IPS-20b (cell line): ENCODE measurements around the gene TNIK.

Experiments
- H3K27ac ChIP-seq: one replicate; pipeline ENCODE4 v1.5.1; 2013; ENCODE audit warnings: low read length
- H3K27me3 ChIP-seq: 2 replicates; pipeline ENCODE4 v1.6.1; 2013; ENCODE audit warnings: mild to moderate bottlenecking, low read length, inconsistent platforms; ENCODE audit not compliant: insufficient read depth
- H3K36me3 ChIP-seq: 2 replicates; pipeline ENCODE4 v1.6.1; 2013; ENCODE audit warnings: low read depth, mild to moderate bottlenecking, inconsistent platforms, low read length, moderate library complexity; ENCODE audit not compliant: insufficient read depth
- H3K4me1 ChIP-seq: 2 replicates; pipeline ENCODE4 v1.6.1; 2013; ENCODE audit warnings: mild to moderate bottlenecking, control low read depth, inconsistent platforms, low read length, moderate library complexity; ENCODE audit not compliant: insufficient read depth
- H3K4me3 ChIP-seq: 2 replicates; pipeline ENCODE4 v1.5.1; 2013; ENCODE audit warnings: mild to moderate bottlenecking, low read length, inconsistent platforms
- H3K9ac ChIP-seq: 2 replicates; pipeline ENCODE4 v1.6.1; 2013; ENCODE audit warnings: low read depth, mild to moderate bottlenecking, inconsistent platforms, low read length, moderate library complexity
- H3K9me3 ChIP-seq: 2 replicates; pipeline ENCODE4 v1.6.1; 2013; ENCODE audit warnings: mild to moderate bottlenecking, low read depth, low read length, inconsistent platforms; ENCODE audit not compliant: insufficient read depth

TNIK gene

DNA sequence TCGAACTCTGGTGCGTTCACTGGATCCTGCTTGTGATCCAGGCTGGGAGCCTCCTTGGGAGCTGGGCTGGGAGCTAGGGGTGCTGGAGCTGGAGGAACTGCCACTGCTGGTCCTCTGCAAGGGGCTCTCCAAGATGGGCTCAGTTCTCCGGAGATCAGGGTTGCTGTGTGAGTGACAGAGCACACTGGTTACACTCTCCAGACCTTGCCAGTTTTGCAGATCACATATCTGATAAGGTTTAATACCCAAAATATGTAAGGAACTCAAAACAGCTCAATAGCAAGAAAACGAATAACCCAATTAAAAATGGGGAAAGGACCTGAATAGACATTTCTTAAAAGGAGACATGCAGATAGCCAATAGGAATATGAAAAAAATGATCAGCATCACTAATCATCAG, 349.5 kb downstream of the TNIK start:
- Histone ChIP-seq H3K9me3 (no peaks in the 10 kb centered on the region), H3K27me3 (no peaks in the 10 kb centered on the region), H3K27ac (no peak overlapping the region), H3K36me3 (peaks cover 44% of the 10 kb centered on the region; the same call in 1 of the 2 replicates), H3K4me3 (no peak overlapping the region), H3K4me1 (no peaks in the 10 kb centered on the region), H3K9ac (no peak overlapping the region)

DNA sequence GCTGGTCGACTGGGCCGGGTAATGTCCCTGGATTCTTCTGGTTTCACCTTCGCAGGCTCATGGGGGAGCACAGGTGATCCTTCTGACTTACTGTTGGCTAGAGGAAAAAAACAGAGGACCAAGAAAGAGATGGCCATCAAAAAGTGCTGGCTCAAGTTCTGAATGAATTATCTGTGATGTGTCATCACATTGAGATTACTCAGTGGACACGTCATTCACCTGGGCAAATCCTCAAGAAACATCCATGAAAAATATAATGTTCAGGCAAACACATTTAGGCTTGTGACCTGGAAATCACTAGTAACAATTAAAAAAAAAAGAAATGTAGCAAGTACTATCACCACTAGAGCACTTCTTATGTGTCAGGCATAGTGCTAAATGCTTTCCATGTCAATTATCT, 352.1 kb downstream of the TNIK start:
- no peaks in the 10 kb centered on the region for H3K27me3 ChIP-seq
- no peak overlapping the region for H3K27ac ChIP-seq
- H3K4me3 ChIP-seq: no peak overlapping the region

DNA sequence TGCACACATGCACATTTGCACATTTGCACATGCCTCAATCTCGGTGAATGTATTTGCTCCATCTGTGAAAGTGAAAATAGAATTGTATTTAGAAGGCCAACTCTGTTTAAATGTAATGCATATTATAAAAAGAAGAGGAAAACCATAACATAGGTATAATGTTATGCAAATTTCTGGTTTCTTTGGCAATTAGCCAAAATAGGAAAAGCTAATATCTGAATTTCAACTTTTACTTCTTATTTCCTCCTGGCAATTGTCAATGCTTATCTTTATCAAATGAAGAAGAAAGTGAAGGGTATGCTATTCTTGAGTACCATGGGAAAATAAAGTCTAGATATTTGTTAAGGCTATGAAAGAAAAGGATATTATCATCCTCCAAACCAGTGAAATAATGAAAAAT, 357.0 kb downstream of the TNIK start:
- no peaks in the 10 kb centered on the region for H3K4me1 ChIP-seq
- H3K36me3 ChIP-seq: peaks cover 36% of the 10 kb centered on the region; the same call in 1 of the 2 replicates
- no peak overlapping the region for H3K27ac ChIP-seq
- no peaks in the 10 kb centered on the region for H3K9me3 ChIP-seq
- no peaks in the 10 kb centered on the region for H3K27me3 ChIP-seq
- no peak overlapping the region for H3K9ac ChIP-seq
- H3K4me3 ChIP-seq: no peak overlapping the region

More for the DNA sequence above, 352.1 kb downstream of the TNIK start:
- Histone ChIP-seq H3K36me3 (peaks cover 40% of the 10 kb centered on the region; the same call in 1 of the 2 replicates), H3K9me3 (no peaks in the 10 kb centered on the region), H3K4me1 (no peaks in the 10 kb centered on the region), H3K9ac (no peak overlapping the region)

DNA sequence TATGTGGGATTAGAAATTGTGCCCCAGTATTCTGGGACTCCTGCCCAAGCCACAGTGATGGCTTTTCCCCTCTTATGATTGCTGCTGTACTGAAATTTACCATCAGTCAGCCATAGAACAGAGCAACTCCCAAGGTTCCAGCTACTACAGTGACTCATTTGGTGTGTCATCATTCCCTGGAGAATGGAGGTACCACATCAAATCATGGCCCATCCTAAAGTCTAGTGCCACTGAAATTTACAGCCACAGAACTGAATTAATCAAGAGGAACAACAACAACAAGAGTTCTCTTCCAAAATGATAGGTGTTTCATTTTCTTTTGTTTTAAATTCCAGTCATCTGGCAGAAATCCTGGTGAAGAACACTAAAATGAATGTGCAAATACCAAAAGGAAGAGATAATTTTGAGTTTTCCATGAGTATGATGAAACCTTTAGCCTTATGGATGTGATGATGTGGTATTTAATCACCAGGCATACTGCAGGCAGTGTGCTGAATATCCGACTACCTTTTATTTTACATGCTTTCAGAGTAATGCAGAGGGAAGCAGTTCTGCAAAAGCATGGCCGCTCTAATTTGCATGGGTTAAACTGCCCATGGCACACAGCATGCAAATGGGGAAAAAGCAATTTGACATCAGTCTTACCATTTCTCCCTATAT, 358.1 kb downstream of the TNIK start:
- Histone ChIP-seq H3K27me3 (no peaks in the 10 kb centered on the region), H3K36me3 (peaks cover 26% of the 10 kb centered on the region; the same call in 1 of the 2 replicates), H3K4me1 (no peaks in the 10 kb centered on the region), H3K9me3 (no peaks in the 10 kb centered on the region), H3K27ac (no peak overlapping the region), H3K4me3 (no peak overlapping the region), H3K9ac (no peak overlapping the region)

DNA sequence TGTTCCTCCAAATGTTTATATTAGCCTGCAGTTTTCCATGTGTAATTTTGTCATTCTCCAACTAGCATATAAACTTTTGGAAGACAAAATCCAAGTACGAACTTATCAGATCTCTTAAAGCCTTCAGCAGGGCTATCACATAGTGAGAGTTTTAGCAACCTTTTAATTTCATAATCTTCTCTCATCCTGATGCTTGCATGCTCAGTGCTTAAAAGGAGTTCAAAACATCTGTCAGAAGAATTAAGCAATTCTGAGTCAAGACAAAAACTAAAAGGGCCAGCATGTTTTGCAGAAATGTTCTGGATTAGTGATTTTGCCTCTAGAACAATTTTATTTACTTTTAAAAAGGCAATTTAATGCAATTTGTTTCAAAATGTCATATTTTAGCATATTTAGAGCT, 360.3 kb downstream of the TNIK start:
- H3K9me3 ChIP-seq: no peaks in the 10 kb centered on the region
- no peak overlapping the region for H3K4me3 ChIP-seq
- H3K9ac ChIP-seq: no peak overlapping the region
- no peak overlapping the region for H3K27ac ChIP-seq
- H3K27me3 ChIP-seq: no peaks in the 10 kb centered on the region
- H3K4me1 ChIP-seq: no peaks in the 10 kb centered on the region
- peaks cover 16% of the 10 kb centered on the region; the same call in 1 of the 2 replicates for H3K36me3 ChIP-seq

DNA sequence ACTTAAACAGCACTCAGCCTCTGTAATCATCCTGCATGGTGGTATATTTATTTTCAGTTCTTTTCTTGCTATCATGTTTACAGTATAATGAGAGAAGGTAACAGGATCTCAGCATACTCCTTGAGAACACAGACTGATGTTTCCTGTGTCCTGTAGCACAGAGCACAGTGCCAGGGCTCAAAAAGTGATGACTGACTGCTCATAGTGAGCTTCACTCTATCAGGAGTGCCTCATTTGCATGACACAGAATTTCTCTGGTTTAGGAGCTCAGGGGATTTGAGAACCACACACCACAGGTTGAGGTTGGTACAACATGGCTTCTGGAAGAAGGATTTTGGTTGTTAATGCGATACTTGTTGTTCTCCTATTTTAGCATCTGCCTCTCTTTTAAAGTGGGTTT, 365.1 kb downstream of the TNIK start:
- Histone ChIP-seq H3K9ac (no peak overlapping the region), H3K4me1 (no peaks in the 10 kb centered on the region; the same call in 1 of the 2 replicates), H3K36me3 (peaks cover 8% of the 10 kb centered on the region; the same call in 1 of the 2 replicates)

DNA sequence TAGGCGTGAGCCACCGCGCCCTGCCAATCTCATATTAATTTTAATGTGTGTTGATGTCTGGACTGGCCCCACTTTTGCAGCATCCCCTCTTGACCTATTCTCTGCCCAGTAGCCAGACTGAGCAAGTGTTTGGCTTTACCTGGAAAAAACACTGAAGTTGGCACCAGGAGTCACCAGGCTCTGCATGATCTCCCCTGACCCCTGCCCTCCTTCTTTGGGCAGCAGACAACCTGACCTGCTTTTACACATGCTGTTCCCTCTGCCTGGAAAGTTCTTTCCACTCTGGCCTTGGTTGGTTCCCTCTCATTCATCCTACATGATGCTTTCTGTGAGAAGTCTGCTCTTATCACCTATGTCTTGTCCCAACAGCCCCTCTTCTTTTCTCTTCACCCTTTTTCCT, 365.8 kb downstream of the TNIK start:
- no peak overlapping the region for H3K27ac ChIP-seq
- H3K9me3 ChIP-seq: no peaks in the 10 kb centered on the region
- H3K4me3 ChIP-seq: no peak overlapping the region
- H3K4me1 ChIP-seq: no peaks in the 10 kb centered on the region; the same call in 1 of the 2 replicates
- peaks cover 9% of the 10 kb centered on the region; the same call in 1 of the 2 replicates for H3K36me3 ChIP-seq
- no peaks in the 10 kb centered on the region for H3K27me3 ChIP-seq
- no peak overlapping the region for H3K9ac ChIP-seq

More for the DNA sequence above, 365.1 kb downstream of the TNIK start:
- no peaks in the 10 kb centered on the region for H3K27me3 ChIP-seq
- no peak overlapping the region for H3K27ac ChIP-seq
- no peaks in the 10 kb centered on the region for H3K9me3 ChIP-seq
- no peak overlapping the region for H3K4me3 ChIP-seq

DNA sequence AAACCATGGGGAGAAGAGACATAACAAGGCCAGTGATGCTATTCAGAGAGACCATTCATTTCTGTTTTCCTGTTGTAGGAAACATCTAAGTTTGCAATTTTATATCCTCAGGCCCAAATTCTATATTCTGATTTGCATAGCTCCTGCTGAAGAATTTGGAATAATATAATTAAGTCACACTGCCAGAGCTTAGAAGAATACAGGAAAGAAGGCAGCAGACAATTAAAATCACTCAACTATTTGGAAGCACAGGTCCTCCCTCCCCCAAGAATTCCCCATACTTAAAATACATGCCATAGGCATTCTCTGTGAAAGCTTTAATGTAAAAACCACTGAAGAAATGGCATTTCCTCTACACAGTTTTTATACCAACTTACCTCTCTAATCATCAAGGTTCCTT, 366.7 kb downstream of the TNIK start:
- no peaks in the 10 kb centered on the region; the same call in 1 of the 2 replicates for H3K4me1 ChIP-seq
- peaks cover 9% of the 10 kb centered on the region; the same call in 1 of the 2 replicates for H3K36me3 ChIP-seq
- H3K9me3 ChIP-seq: no peaks in the 10 kb centered on the region
- no peak overlapping the region for H3K27ac ChIP-seq
- H3K4me3 ChIP-seq: no peak overlapping the region
- no peak overlapping the region for H3K9ac ChIP-seq
- no peaks in the 10 kb centered on the region for H3K27me3 ChIP-seq

DNA sequence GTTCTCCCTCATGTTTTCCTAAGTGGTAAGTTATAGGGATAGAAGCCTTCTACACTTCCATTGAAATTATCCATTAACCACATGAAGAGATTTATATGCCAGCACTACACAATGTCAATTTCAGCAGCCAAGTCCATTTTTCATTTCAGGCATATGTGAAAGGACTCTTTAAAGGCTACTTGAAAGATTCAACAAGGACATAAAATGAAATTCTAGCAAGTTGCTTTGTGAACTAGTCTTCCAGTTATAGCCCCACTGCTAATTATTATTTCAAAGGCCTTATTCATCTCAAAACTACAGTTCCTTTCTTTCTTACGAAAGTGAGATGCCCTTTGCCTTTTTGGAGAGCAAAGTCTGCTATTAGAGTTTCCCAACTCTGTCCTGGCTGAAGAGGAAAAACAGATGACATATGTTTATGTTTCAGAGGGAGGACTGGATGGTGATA, 367.7 kb downstream of the TNIK start:
- Histone ChIP-seq H3K4me3 (no peak overlapping the region), H3K9ac (no peak overlapping the region), H3K9me3 (no peaks in the 10 kb centered on the region), H3K4me1 (no peaks in the 10 kb centered on the region; the same call in 1 of the 2 replicates), H3K36me3 (peaks cover 9% of the 10 kb centered on the region; the same call in 1 of the 2 replicates), H3K27me3 (no peaks in the 10 kb centered on the region), H3K27ac (no peak overlapping the region)

DNA sequence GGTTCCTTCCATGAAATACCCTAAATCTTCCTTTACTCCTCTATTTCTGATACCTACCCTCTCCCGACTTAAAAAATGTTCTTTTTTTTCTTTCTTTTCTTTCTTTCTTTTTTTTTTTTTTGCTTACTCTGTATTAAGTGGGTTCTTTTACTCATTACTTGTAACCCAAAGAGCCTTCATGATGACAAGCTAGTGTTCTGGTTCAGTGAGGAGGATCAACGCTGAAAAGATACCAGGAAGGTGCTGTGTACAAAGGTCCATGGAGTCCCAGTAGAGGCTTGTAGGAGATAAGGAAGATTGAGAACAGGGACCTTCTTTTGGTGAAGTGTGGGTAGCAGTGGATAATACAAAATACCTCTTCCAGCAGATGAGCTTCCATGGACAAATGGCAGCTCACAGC, 369.9 kb downstream of the TNIK start:
- H3K4me1 ChIP-seq: no peaks in the 10 kb centered on the region; the same call in 1 of the 2 replicates

DNA sequence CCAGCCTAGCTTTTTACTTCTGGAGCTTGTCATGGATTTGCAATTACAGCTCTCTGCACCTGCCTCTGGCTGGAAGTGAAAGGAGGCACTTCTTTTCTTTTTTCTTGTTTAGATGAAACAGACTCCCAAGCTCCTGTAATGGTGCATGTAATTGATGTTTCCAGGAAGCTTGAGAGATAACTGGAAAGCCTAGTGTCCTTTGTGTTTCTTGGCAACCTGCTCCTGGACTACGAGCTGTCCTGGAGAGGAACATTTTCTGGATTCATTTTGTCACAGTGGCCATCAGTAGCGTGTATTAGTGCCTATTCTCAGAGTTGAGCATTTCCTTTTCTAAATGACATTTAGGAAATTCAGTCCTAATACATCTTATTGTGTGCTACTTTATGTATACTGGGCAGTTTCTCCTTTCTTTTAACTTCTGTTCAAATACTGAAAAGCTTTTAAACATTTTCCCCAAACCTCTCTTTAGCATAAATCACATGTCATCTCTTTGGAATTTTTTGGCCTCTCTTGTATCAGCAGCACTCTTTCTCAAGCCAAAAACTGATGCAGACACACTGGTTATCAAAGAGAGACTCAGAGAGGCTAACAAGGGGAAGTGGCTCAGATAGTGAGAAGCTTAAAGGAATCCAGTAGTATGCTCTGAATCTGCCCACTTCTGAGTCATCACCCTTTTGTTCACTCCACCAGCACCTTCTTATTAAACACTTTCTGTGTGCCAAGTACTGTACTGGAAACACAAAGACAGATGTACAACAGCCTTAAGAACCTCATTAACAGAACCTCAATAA, 371.0 kb downstream of the TNIK start:
- Histone ChIP-seq H3K4me3 (no peak overlapping the region), H3K9ac (no peak overlapping the region), H3K4me1 (no peaks in the 10 kb centered on the region; the same call in 1 of the 2 replicates), H3K9me3 (no peaks in the 10 kb centered on the region), H3K27me3 (no peaks in the 10 kb centered on the region), H3K36me3 (peaks cover 31% of the 10 kb centered on the region; the same call in 1 of the 2 replicates), H3K27ac (no peak overlapping the region)

More for the DNA sequence above, 369.9 kb downstream of the TNIK start:
- H3K4me3 ChIP-seq: no peak overlapping the region
- no peak overlapping the region for H3K27ac ChIP-seq
- peaks cover 20% of the 10 kb centered on the region; the same call in 1 of the 2 replicates for H3K36me3 ChIP-seq
- H3K9ac ChIP-seq: no peak overlapping the region
- no peaks in the 10 kb centered on the region for H3K27me3 ChIP-seq
- no peaks in the 10 kb centered on the region for H3K9me3 ChIP-seq
